Thyroid gland (tissue), 4 donors: ENCODE measurements around the gene PARVB. TPM values are rescaled to one million over a fixed set of nuclear protein-coding genes. Genes with fewer than 3 reads are reported as not detected.

ENCODE experiments used
- DNase-seq, 2 donors: peaks; one replicate each; pipeline ENCODE4 v3.0.0-alpha.2; 2019
- H3K27ac ChIP-seq, 3 donors: fragments of 200-600 bp; sonication (generic); 1 replicate in 2 of 3; 2 replicates in 1 of 3; pipeline ENCODE4 v1.5.1; 2016 to 2019; ENCODE audit warnings: mild to moderate bottlenecking in 1 of 3, moderate library complexity in 1 of 3
- H3K27me3 ChIP-seq: fragments of 200-600 bp; sonication (generic); one replicate; pipeline ENCODE4 v1.5.1; 2019
- H3K36me3 ChIP-seq, 2 donors: fragments of 200-600 bp; sonication (generic); one replicate each; pipeline ENCODE4 v1.5.1; 2016 to 2019
- H3K4me1 ChIP-seq, 2 donors: fragments of 200-600 bp; sonication (generic); one replicate each; pipeline ENCODE4 v1.5.1; 2017 to 2019
- H3K4me3 ChIP-seq, 3 donors: fragments of 200-600 bp; sonication (generic); replicated peaks in 1 of 3; 1 replicate in 2 of 3; 2 replicates in 1 of 3; pipeline ENCODE4 v1.5.1; 2016; ENCODE audit warnings: mild to moderate bottlenecking in 1 of 3
- H3K9me3 ChIP-seq: fragments of 200-600 bp; sonication (generic); one replicate; pipeline ENCODE4 v1.5.1; 2017
- CTCF ChIP-seq, 6 experiments: fragments of 200-600 bp in 3 of 6; fragments of 450-650 bp in 3 of 6; sonication (generic) in 3 of 6; IDR thresholded peaks; one replicate each; pipeline ENCODE4 v1.5.1; 2016 to 2019; ENCODE audit warnings: antibody characterized with exemption in 6 of 6, mild to moderate bottlenecking in 2 of 6, inconsistent platforms in 1 of 6, moderate library complexity in 1 of 6
- POLR2A ChIP-seq, 2 donors: fragments of 450-650 bp; IDR thresholded peaks; one replicate each; pipeline ENCODE4 v1.6.1; 2017; ENCODE audit warnings: antibody characterized with exemption in 2 of 2, mild to moderate bottlenecking in 2 of 2, moderate library complexity in 1 of 2
- WGBS, 2 donors: methylation state at CpG; one replicate each; pipeline ENCODE4 v1.1.5; 2017; 5-methylcytosine and 5-hydroxymethylcytosine counted together
- intact Hi-C: fragments of 100-400 bp; cut with DNase I; formaldehyde crosslinking; loops from one replicate; pipeline ENCODE4 v1.15.1; 2023
- total RNA-seq, 4 donors: library from RNA; depleted of rRNA; stranded (reverse); fragments of >200 nt; gene quantifications; one replicate each; pipeline ENCODE4 v1.2.3, GENCODE V29; 2016

The PARVB gene
- total RNA-seq, 4 donors from 2014 or later: 6.7 to 34.9 (median 11.0) TPM

- no peak for DNase-seq
- intact Hi-C loops: no loop called here
- no peak for TF ChIP-seq CTCF (IDR thresholded peaks at IDR 0.05)
- no peak for TF ChIP-seq POLR2A (IDR thresholded peaks at IDR 0.05)
- Histone ChIP-seq H3K27me3 (no peaks in the 10 kb centered on the region), H3K4me3 (no peak overlapping the region), H3K9me3 (no peaks in the 10 kb centered on the region), H3K36me3 (no peaks in the 10 kb centered on the region), H3K4me1 (no peaks in the 10 kb centered on the region), H3K27ac (no peak overlapping the region)
- 82 to 88% methylated on average over 8 of the region's 8 CpGs for WGBS, 2 donors
These were observed 151.6 kb downstream of the PARVB start for GRCh38 chr22:44175676-44176075.

- TF ChIP-seq CTCF (IDR thresholded peaks at IDR 0.05) (no peak), POLR2A (IDR thresholded peaks at IDR 0.05) (no peak)
- no peaks in the 10 kb centered on the region for H3K4me1 ChIP-seq
- intact Hi-C loops: no loop called here
- no peaks in the 10 kb centered on the region for H3K27me3 ChIP-seq
- H3K36me3 ChIP-seq: no peaks in the 10 kb centered on the region
- H3K27ac ChIP-seq: no peak overlapping the region
- H3K4me3 ChIP-seq: no peak overlapping the region
- no peaks in the 10 kb centered on the region for H3K9me3 ChIP-seq
- no peak for DNase-seq
- WGBS, 2 donors: 82 to 83% methylated on average over 10 of the region's 10 CpGs
These were observed 155.3 kb downstream of the PARVB start for GRCh38 chr22:44179196-44179988.

- Histone ChIP-seq H3K27me3 (no peaks in the 10 kb centered on the region), H3K4me3 (no peak overlapping the region), H3K9me3 (no peaks in the 10 kb centered on the region), H3K27ac (no peak overlapping the region), H3K36me3 (no peaks in the 10 kb centered on the region), H3K4me1 (no peaks in the 10 kb centered on the region)
- no peak for DNase-seq
- TF ChIP-seq CTCF (IDR thresholded peaks at IDR 0.05) (no peak), POLR2A (IDR thresholded peaks at IDR 0.05) (no peak)
- 75 to 83% methylated on average over 5 to 6 of the region's 6 CpGs for WGBS, 2 donors
- intact Hi-C loops: no loop called here
These were observed 156.0 kb downstream of the PARVB start for GRCh38 chr22:44179989-44180705.

GRCh38 chr22:44180706-44181032, 156.6 kb downstream of the PARVB start, which contains the start of gene PARVG:
PARVG (plus strand) TSS chr22:44180925; CDS start chr22:44183330, 2,405 bp downstream.
- no peak for DNase-seq
- TF ChIP-seq CTCF (IDR thresholded peaks at IDR 0.05) (no peak), POLR2A (IDR thresholded peaks at IDR 0.05) (no peak)
- intact Hi-C loops: no loop called here
- H3K9me3 ChIP-seq: no peaks in the 10 kb centered on the region
- H3K27ac ChIP-seq: no peak within 1 kb of the TSS
- no peak within 1 kb of the TSS for H3K4me3 ChIP-seq
- no peaks in the 10 kb centered on the region for H3K36me3 ChIP-seq
- H3K27me3 ChIP-seq: no peaks in the 10 kb centered on the region
- H3K4me1 ChIP-seq: no peaks in the 10 kb centered on the region
- 63 to 66% methylated on average over 5 of the region's 5 CpGs for WGBS, 2 donors
